ENCODE data around the gene ARL10.

The ARL10 gene

GRCh38 chr5:176410486-176411180 lies 45.3 kb downstream of the ARL10 start:
- no peak for DNase-seq (ENCODE audit: low read depth)

GRCh38 chr5:176412517-176413254 lies 47.4 kb downstream of the ARL10 start:
- no peak for DNase-seq (ENCODE audit: low read depth)

DNA sequence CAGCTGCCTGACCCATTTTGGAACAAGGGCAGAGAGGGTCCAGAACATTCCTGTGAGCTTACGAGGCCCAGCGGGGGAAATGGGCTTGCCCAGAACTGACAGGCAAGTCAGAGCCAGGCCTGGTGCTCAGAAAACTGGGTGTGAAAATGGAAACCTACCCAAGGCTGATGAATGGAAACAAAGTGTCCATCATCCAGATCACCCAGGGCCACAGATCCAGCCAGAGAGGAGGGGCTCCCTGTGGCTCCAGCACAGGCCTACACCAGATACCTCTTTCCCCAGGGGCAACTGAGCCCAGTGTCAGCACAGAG lies 47.9 kb downstream of the ARL10 start:
- DNase-seq (ENCODE audit: low read depth): peak; percentile 41

GRCh38 chr5:176413709-176414191 lies 48.5 kb downstream of the ARL10 start:
- DNase-seq (ENCODE audit: low read depth): no peak

- no peak for DNase-seq (ENCODE audit: low read depth)
Observed at GRCh38 chr5:176414704-176415103, 49.4 kb downstream of the ARL10 start.

DNA sequence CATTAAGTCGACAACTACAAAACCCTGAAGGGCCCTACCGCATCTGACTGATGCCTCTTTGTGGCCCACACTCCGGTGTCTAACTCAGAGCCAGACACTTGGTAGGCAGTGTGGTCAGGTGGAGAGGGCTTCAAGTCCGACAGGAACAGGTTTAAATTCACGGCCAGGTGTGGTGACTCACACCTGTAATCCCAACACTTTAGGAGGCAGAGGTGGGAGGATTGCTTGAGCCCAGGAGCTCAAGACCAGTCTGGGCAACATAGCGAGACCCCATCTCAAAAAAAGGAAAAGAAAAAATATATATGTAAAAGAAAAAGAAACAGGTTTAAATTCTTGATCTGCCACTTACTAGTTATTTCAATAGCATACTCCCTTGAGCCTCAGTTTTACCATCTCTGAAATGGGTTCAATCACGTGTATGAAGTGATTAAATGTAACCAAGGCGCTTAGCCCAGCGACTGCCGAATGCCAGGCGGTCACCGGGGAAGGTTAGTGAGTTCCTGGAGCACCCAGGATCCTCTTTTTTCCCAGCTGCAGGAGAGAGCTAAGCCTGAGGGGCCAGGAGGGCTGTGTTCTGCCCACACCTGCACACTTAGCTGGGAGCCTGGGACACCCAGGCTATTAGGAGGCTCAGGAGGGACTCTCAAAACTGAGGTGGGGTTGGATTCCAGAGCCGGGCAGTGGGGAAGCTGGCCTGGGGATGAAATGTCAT lies 50.1 kb downstream of the ARL10 start:
- DNase-seq (ENCODE audit: low read depth): no peak

- DNase-seq (ENCODE audit: low read depth): peak; percentile 80
Observed at GRCh38 chr5:176415952-176416924, 51.0 kb downstream of the ARL10 start, which contains the start of gene CLTB. Gene CLTB, minus strand, starts transcription at chr5:176416539. Its CDS starts 176 bp downstream, at chr5:176416363.

- DNase-seq (ENCODE audit: low read depth): no peak
Observed at GRCh38 chr5:176416965-176417364, 51.7 kb downstream of the ARL10 start.

DNA sequence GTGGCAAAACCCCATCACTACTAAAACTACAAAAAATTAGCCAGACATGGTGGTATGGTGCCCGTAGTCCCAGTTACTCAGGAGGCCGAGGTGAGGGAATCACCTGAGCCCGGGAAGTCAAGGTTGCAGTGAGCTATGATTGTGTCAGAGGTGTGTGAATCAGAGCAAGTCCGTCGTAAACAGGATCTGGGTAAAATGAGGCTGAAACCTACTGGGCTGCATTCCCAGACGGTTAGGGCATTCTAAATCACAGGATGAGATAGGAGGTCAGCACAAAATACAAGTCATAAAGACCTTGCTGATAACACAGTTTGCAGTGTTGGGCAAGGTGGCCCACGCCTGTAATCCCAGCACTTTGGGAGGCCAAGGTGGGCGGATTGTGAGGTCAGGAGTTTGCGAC lies 53.0 kb downstream of the ARL10 start:
- no peak for DNase-seq (ENCODE audit: low read depth)

GRCh38 chr5:176420086-176420485 lies 54.8 kb downstream of the ARL10 start:
- DNase-seq (ENCODE audit: low read depth): no peak

GRCh38 chr5:176420972-176421544 lies 55.8 kb downstream of the ARL10 start:
- no peak for DNase-seq (ENCODE audit: low read depth)

DNA sequence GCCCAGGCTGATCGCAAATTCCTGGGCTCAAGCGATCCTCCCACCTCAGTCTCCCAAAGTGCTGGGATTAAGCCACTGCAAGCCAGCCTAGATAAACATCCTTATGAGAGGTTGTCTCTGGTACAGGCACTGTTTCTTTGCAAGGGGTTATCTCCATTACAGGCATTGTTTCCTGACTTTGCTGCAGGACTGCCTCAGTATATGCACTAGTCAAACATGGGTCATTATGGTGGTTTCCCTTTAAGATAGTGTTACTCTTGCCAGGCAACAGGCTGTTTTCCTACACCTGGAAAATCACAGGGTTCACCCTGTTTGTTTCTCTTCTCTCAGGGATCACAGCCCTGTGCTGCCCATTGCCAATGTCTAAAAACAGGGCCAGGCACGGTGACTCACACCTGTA lies 58.9 kb downstream of the ARL10 start:
- no peak for DNase-seq (ENCODE audit: low read depth)

DNA sequence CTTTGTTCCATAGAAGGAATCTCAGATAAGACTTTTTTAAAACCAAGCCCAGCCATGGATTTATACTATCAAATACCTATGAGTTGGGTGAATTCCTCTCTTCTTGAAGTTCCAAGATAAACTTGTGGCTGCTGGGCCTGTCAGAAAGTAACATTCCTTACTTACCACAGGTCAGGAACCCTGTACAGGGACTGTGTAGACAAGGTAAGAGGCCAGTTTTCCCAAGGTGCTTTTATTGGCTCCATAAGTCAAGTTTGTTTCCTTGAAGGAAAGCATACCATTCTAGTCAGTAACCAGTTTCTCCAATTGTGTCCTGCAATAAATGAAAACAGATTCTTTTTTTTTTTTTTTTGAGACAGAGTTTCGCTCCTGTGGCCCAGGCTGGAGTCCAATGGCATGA lies 59.9 kb downstream of the ARL10 start:
- DNase-seq (ENCODE audit: low read depth): no peak

DNA sequence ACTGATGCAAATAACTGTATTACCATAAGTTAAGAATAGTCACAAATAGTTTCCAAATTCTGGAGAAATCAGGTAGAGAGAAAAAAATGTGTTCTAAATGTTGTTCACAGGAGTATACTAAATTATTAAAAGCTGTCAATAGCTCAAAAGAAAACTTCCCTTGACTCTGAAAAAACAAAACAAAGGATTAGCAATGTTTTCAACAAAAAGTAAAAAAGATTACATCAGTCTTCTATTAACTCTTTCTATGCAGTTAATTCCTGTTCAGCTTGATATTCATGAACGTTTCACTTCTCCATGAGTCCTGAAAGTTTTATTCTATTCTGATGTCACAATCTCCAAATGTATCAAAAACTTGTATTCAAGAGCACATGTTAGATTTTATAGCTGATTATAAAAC lies 60.5 kb downstream of the ARL10 start:
- DNase-seq (ENCODE audit: low read depth): no peak

DNA sequence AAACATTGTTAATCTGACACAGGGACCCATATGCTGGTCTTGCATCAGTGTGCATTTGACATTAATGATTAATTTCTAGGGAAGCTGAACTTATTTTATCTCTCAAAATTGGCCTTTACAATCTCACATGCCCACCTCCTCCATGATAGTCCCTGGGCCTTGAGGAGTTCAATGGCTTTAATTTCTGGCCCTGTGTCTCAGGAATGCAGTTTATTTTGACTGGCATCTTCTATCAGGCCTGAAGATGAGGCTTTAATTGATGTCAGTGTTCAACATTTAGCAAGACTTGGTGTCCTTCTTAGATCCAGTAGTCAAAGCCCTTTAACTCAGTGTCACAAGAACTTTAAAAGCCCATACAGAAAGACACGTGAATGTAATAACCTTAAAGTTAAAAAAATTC lies 61.6 kb downstream of the ARL10 start:
- no peak for DNase-seq (ENCODE audit: low read depth)

- peak; percentile 29 for DNase-seq (ENCODE audit: low read depth)
Observed at GRCh38 chr5:176427971-176428370, 62.7 kb downstream of the ARL10 start.

DNA sequence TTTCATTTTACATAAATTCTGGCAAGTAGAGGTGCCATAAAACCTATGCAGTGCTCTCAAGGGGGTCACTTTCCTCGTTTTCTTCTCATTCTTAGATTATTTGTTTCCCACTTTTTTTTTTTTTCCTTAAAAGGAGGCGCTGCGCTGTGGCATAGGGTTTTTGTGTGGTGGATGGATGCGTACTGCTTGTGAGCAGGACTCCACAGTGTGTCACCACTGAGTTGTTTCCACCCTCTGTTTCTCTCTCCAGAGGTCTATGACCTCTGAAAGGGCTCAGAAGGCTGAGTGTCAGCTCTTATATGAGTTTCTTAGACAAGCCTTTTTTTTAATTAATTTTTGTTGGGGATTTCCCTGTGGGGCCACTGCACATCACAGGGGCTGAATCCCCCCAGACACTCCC lies 64.7 kb downstream of the ARL10 start:
- no peak for DNase-seq (ENCODE audit: low read depth)
